PFSK-1 (cell line): Measurements from ENCODE around the gene FLOT1. TPM values are rescaled to one million over a fixed set of nuclear protein-coding genes. Genes with fewer than 3 reads are reported as not detected.

ENCODE experiments used
- FOXP2 ChIP-seq: optimal IDR thresholded peaks from 2 replicates; pipeline ENCODE3; 2011; ENCODE audit warnings: borderline replicate concordance, control low read depth, inconsistent platforms; ENCODE audit not compliant: insufficient read depth; ENCODE audit errors: extremely low read length, extremely low read depth
- POLR2AphosphoS5 ChIP-seq: IDR thresholded peaks from 2 replicates; pipeline ENCODE4 v1.6.1; 2012; ENCODE audit warnings: low read depth, mild to moderate bottlenecking, control low read depth, low read length, moderate library complexity
- SIN3A ChIP-seq: IDR thresholded peaks from 2 replicates; pipeline ENCODE4 v1.6.1; 2012; ENCODE audit warnings: mild to moderate bottlenecking, low read length, moderate library complexity, borderline replicate concordance; ENCODE audit not compliant: insufficient read depth
- TAF1 ChIP-seq: IDR thresholded peaks from 2 replicates; pipeline ENCODE4 v1.6.1; 2012; ENCODE audit warnings: low read length, control low read depth, borderline replicate concordance; ENCODE audit not compliant: insufficient read depth
- polyA plus RNA-seq: library from polyadenylated mRNA; unstranded; fragments of >200 nt; gene quantifications from one replicate; pipeline ENCODE4 v1.2.1, GENCODE V29; 2012; ENCODE audit warnings: low read depth, missing spikeins; ENCODE audit not compliant: insufficient read length
- TF ChIP-seq, protein P1 (sequence below), 2 experiments: IDR thresholded peaks; 2 replicates each; pipeline versions ENCODE4 v1.6.1 to v1.8.0; 2011 to 2012; ENCODE audit warnings: low read depth in 2 of 2, low read length in 2 of 2, control low read depth in 1 of 2, inconsistent platforms in 1 of 2, mild to moderate bottlenecking in 1 of 2, moderate library complexity in 1 of 2; ENCODE audit not compliant: insufficient read depth in 1 of 2

Gene FLOT1, protein sequence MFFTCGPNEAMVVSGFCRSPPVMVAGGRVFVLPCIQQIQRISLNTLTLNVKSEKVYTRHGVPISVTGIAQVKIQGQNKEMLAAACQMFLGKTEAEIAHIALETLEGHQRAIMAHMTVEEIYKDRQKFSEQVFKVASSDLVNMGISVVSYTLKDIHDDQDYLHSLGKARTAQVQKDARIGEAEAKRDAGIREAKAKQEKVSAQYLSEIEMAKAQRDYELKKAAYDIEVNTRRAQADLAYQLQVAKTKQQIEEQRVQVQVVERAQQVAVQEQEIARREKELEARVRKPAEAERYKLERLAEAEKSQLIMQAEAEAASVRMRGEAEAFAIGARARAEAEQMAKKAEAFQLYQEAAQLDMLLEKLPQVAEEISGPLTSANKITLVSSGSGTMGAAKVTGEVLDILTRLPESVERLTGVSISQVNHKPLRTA
- 327 TPM for polyA plus RNA-seq

DNA sequence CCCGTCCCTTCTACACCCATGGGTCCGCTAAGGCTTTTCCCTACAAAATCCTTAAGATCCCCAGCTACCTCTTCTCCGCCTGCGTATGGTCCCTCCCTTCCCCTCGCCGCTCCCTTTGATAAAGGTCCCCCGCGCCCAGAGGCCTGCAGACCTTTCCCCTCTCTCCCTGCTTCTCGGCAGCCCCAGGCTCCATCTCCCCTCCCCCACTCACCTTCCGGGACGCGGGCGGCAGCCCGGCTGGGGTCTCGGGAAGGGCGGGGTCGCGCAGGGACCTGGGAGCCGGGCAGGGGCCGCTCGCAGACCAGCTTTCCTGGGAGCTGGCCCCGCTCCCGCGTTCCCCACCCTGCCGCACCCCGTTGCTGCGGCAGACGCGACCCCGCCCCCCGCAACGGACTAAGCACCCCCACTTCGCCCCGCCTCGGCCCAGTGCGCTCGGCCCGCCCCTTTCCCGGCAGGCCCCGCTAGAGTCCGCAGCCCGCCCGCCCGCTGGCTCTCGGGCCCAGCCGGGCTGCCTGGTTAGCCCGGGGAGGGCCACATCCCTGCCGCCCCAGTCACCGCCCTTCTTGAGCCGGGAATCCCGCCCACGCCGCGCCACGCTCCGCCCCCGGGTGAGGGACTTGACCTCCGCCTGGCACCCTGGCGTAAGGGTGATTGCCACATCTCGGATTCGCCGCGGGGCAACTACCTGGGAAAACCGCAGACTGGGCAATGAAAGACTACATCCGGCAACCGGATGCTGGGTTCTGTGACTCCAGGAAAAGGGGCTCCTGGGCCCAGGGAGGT is at the start of gene FLOT1:
TSS of gene FLOT1 (minus strand) at position 372 of the 783 bp plus-strand sequence. CDS start 498 bp downstream, outside the sequence.
- TF ChIP-seq SIN3A (peak; percentile 64; the same call in 1 of the 2 replicates), TAF1 (0 out of 2 replicates have a peak, but pooled peaks have one; percentile 38), FOXP2 (peak; percentile 33), POLR2AphosphoS5 (peak; percentile 67)
- TF ChIP-seq, protein P1, sequence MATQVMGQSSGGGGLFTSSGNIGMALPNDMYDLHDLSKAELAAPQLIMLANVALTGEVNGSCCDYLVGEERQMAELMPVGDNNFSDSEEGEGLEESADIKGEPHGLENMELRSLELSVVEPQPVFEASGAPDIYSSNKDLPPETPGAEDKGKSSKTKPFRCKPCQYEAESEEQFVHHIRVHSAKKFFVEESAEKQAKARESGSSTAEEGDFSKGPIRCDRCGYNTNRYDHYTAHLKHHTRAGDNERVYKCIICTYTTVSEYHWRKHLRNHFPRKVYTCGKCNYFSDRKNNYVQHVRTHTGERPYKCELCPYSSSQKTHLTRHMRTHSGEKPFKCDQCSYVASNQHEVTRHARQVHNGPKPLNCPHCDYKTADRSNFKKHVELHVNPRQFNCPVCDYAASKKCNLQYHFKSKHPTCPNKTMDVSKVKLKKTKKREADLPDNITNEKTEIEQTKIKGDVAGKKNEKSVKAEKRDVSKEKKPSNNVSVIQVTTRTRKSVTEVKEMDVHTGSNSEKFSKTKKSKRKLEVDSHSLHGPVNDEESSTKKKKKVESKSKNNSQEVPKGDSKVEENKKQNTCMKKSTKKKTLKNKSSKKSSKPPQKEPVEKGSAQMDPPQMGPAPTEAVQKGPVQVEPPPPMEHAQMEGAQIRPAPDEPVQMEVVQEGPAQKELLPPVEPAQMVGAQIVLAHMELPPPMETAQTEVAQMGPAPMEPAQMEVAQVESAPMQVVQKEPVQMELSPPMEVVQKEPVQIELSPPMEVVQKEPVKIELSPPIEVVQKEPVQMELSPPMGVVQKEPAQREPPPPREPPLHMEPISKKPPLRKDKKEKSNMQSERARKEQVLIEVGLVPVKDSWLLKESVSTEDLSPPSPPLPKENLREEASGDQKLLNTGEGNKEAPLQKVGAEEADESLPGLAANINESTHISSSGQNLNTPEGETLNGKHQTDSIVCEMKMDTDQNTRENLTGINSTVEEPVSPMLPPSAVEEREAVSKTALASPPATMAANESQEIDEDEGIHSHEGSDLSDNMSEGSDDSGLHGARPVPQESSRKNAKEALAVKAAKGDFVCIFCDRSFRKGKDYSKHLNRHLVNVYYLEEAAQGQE (IDR thresholded peaks at IDR 0.05; ENCODE audit: insufficient read depth in 1 of 2, low read depth in 2 of 2, low read length in 2 of 2): peak in 1 of 2 experiments; percentile 29; a peak in 1 of 4 replicates

GRCh38 chr6:30790724-30791383 is 48.4 kb upstream of the FLOT1 start:
- TF ChIP-seq, protein P1 (IDR thresholded peaks at IDR 0.05; ENCODE audit: insufficient read depth in 1 of 2, low read depth in 2 of 2, low read length in 2 of 2): no peak
- TF ChIP-seq FOXP2 (no peak), TAF1 (no peak), SIN3A (no peak), POLR2AphosphoS5 (no peak)

DNA sequence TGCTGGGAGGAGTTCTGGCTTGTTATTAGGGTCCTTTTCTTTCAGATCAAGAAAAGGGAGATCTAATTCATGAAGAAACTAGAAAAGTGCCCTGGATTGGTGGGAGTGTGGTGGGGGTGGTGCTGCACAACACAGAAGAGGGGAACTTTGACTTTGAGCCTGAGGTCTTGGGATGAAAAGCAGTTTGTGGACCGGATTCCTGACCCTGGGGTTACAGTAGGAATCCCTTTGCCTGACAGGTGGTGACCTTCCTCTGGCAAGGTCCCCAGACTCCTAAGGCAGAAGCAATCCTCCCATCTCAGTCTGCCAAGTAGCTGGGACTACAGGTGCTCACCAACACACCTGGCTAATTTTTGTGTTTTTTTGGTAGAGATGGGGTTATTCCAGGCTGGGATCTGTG is 47.1 kb upstream of the FLOT1 start:
- no peak for TF ChIP-seq SIN3A
- TF ChIP-seq POLR2AphosphoS5: no peak
- TF ChIP-seq, protein P1 (IDR thresholded peaks at IDR 0.05; ENCODE audit: insufficient read depth in 1 of 2, low read depth in 2 of 2, low read length in 2 of 2): no peak
- no peak for TF ChIP-seq TAF1
- no peak for TF ChIP-seq FOXP2

DNA sequence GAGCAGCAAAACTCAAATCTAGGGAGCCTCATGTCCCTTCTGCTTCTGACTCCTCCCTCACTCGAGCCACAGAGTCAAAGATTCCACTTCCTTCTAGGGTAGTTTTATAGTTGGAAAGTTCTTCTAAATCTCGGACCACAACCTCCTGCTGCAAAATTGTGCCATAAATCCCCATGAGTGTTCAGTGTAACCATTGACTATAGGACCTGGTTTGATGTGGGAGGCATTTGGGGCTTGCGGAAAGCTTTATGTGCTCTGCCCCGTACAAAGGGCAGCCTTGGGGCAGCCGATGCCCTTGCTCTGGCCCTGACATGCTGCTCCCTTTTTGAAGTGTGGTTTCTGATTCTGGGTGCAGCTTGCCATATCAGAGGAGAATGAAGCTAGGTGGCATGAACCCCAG is 45.5 kb upstream of the FLOT1 start:
- TF ChIP-seq TAF1: no peak
- no peak for TF ChIP-seq FOXP2
- TF ChIP-seq SIN3A: no peak
- TF ChIP-seq POLR2AphosphoS5: no peak
- TF ChIP-seq, protein P1 (IDR thresholded peaks at IDR 0.05; ENCODE audit: insufficient read depth in 1 of 2, low read depth in 2 of 2, low read length in 2 of 2): no peak
